Nephron (organoid): Measurements from ENCODE around the gene PPP1R9A.

Source experiments
- H3K27ac Mint-ChIP-seq, 3 experiments: 2 replicates each; pipeline ENCODE4 v1.8.0; 2020; ENCODE audit warnings: mixed read lengths in 3 of 3, mild to moderate bottlenecking in 2 of 3, moderate library complexity in 1 of 3
- H3K27me3 Mint-ChIP-seq: 2 replicates; pipeline ENCODE4 v1.8.0; 2021; ENCODE audit warnings: low read depth, mild to moderate bottlenecking, moderate library complexity, mixed read lengths
- H3K36me3 Mint-ChIP-seq: 2 replicates; pipeline ENCODE4 v1.8.0; 2020; ENCODE audit warnings: low read depth, mixed read lengths
- H3K4me1 Mint-ChIP-seq: 2 replicates; pipeline ENCODE4 v1.8.0; 2020; ENCODE audit warnings: mixed read lengths
- H3K4me3 Mint-ChIP-seq, 3 experiments: 2 replicates each; pipeline ENCODE4 v1.8.0; 2020; ENCODE audit warnings: mild to moderate bottlenecking in 3 of 3, mixed read lengths in 3 of 3, moderate library complexity in 2 of 3
- H3K9me3 Mint-ChIP-seq: 2 replicates; pipeline ENCODE4 v1.8.0; 2020; ENCODE audit warnings: mixed read lengths
- TF ChIP-seq, protein P1 (sequence below), 3 experiments: fragments of 200-600 bp; sonication (generic); IDR thresholded peaks; one replicate each; pipeline ENCODE4 v1.5.0; 2021; ENCODE audit warnings: antibody characterized with exemption in 3 of 3; ENCODE audit not compliant: unreplicated experiment in 3 of 3

The PPP1R9A gene

DNA sequence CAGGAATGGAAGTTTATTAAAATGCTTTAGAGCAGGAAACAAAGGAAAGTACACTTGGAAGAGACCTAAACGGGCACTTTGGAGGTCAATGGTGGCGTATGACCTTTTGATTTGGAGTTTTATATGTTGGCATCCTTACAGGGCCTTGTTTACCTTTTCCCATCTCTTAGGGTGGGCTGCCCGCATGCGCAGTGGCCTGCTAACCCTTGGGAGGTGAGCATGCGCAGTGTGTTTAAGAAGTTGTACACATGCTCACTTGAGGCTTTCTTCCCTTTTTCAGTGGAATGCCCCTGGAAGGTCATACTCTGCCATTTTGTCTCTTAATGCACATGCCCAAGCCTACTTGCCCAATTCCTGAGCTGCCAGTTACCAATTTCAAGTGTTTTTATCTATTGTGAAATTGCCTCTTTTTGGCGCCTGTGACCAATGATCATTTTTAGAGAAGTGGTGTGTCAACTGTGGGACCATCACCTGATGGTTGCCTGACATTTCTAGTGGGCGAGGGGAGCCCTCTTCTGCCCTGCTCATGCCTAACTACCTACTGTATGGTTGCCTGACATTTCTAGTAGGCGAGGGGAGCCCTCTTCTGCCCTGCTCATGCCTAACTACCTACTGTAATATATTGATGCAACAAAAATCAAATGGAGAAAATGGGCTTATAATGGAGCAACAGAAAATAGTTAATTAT is 138.0 kb downstream of the PPP1R9A start:
- Mint-ChIP-seq H3K27ac (peak overlapping the region in 2 of 3 experiments; percentile 36 to 53), H3K36me3 (no peaks in the 10 kb centered on the region), H3K27me3 (no peaks in the 10 kb centered on the region), H3K9me3 (no peaks in the 10 kb centered on the region), H3K4me3 (no peak overlapping the region), H3K4me1 (peaks cover 46% of the 10 kb centered on the region)
- TF ChIP-seq, protein P1, sequence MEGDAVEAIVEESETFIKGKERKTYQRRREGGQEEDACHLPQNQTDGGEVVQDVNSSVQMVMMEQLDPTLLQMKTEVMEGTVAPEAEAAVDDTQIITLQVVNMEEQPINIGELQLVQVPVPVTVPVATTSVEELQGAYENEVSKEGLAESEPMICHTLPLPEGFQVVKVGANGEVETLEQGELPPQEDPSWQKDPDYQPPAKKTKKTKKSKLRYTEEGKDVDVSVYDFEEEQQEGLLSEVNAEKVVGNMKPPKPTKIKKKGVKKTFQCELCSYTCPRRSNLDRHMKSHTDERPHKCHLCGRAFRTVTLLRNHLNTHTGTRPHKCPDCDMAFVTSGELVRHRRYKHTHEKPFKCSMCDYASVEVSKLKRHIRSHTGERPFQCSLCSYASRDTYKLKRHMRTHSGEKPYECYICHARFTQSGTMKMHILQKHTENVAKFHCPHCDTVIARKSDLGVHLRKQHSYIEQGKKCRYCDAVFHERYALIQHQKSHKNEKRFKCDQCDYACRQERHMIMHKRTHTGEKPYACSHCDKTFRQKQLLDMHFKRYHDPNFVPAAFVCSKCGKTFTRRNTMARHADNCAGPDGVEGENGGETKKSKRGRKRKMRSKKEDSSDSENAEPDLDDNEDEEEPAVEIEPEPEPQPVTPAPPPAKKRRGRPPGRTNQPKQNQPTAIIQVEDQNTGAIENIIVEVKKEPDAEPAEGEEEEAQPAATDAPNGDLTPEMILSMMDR (IDR thresholded peaks at IDR 0.05; ENCODE audit: unreplicated experiment in 3 of 3) = no peak

DNA sequence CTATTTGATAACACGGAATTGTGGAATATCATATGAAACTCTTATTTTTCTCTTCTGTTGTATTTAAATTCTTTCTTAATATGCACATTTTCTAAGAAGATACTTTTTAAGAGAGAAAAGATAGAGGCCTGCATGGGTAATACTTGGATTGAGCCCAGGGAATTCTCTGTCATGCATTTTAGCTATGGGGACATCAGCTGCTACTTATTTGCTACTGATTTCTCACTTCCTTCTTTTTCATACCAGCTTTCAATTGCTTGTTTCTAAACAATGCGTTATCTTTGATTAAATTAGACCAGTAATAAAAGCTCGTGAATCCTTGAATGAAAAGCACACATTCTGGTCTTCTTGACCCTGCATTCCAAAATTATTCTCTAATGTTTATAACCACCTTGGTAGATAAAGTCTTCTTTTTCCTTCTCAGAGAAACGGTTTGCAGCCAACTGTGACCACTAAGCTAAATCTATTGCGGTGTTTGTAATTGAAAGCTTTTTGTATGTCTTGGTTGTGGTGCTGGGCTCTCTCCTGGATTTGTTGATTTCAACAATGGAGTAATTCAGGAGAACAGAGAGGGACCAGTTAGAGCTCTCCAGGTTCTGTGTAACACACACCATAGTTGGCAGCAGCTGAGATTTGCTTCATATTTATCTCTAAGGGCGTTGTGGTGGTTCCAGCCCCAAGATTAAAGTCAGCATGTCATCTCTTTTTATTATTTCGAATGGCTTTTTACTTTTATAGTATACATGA is 139.3 kb downstream of the PPP1R9A start:
- no peak overlapping the region for H3K4me3 Mint-ChIP-seq
- peak overlapping the region; percentile 52 to 84 (median 57) for H3K27ac Mint-ChIP-seq
- no peaks in the 10 kb centered on the region for H3K9me3 Mint-ChIP-seq
- peaks cover 36% of the 10 kb centered on the region for H3K4me1 Mint-ChIP-seq
- no peaks in the 10 kb centered on the region for H3K27me3 Mint-ChIP-seq
- no peaks in the 10 kb centered on the region for H3K36me3 Mint-ChIP-seq
- TF ChIP-seq, protein P1 (IDR thresholded peaks at IDR 0.05; ENCODE audit: unreplicated experiment in 3 of 3) = no peak

DNA sequence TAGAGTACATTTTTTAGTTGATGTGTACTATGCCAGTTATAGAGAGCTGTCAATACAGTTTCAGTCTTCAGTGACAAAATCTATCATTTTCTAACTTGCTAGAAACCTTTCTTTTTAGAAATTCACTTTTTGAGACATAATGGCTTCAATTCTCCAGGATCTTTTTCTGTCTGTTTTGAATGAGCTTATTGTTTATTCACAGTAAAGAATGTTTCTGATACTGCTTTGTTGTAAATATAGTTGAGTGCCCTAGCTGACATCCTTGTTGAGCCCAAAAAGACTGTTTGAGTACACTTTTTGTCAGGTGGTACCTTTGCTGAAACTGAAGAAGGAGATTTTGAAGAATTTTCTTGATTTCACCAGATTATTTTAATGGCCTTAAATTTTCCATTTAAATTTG is 139.9 kb downstream of the PPP1R9A start:
- TF ChIP-seq, protein P1 (IDR thresholded peaks at IDR 0.05; ENCODE audit: unreplicated experiment in 3 of 3) = no peak
- peaks cover 36% of the 10 kb centered on the region for H3K4me1 Mint-ChIP-seq
- peak overlapping the region; percentile 52 to 84 (median 57) for H3K27ac Mint-ChIP-seq
- H3K9me3 Mint-ChIP-seq = no peaks in the 10 kb centered on the region
- H3K36me3 Mint-ChIP-seq = no peaks in the 10 kb centered on the region
- H3K4me3 Mint-ChIP-seq = no peak overlapping the region
- H3K27me3 Mint-ChIP-seq = no peaks in the 10 kb centered on the region

DNA sequence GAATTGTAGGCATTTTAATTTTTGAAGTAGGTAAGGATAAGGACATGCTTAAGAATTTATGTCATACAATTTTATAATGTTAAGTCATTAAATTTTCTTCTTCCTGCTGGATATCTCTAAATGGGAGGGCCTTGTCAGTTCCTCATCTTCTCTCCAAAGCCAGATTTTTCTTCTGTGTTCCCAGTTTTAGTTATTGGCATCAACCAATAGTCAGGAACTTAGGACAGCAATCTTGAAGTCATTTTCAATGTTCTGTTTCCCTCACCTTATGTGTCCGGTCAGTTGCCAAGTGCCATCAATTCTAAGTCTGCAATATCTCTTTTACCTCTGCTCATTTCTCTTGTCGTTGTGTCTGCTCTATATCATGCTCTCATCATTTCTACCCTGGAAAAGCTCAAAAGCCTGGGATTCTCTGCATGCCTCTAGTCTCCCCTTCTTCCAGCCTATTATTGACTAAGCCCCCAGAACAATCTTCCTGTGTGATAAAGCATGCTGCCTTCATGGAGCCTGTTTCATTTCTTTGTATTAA is 145.2 kb downstream of the PPP1R9A start:
- no peaks in the 10 kb centered on the region for H3K9me3 Mint-ChIP-seq
- no peaks in the 10 kb centered on the region for H3K27me3 Mint-ChIP-seq

DNA sequence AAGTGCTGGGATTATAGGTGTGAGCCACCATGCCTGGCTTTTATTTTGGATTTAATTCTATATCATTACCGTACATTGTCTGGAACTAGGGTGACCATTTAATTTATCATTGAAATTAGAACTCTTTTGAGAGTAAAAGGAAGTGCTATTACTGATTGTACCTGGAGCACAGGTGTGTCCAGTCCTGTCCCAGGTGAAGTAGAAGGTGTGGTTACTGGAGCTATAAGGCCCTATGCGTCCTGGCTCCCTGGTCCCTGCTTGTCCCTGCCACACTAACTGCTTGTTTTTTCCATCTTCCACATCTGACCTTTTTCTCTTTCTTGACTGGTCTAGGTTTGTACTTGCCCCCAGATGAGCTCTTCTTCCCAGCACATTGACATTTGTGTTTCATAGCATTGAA is 147.0 kb downstream of the PPP1R9A start:
- Mint-ChIP-seq H3K27ac (no peak overlapping the region), H3K27me3 (no peaks in the 10 kb centered on the region), H3K9me3 (no peaks in the 10 kb centered on the region), H3K36me3 (no peaks in the 10 kb centered on the region), H3K4me1 (peaks cover 33% of the 10 kb centered on the region), H3K4me3 (no peak overlapping the region)
- TF ChIP-seq, protein P1 (IDR thresholded peaks at IDR 0.05; ENCODE audit: unreplicated experiment in 3 of 3) = no peak

More for the DNA sequence above, 145.2 kb downstream of the PPP1R9A start:
- TF ChIP-seq, protein P1 (IDR thresholded peaks at IDR 0.05; ENCODE audit: unreplicated experiment in 3 of 3) = no peak
- peak overlapping the region in 1 of 3 experiments; percentile 0 for H3K27ac Mint-ChIP-seq
- no peak overlapping the region for H3K4me3 Mint-ChIP-seq
- H3K36me3 Mint-ChIP-seq = no peaks in the 10 kb centered on the region
- H3K4me1 Mint-ChIP-seq = peaks cover 30% of the 10 kb centered on the region
